Activated naive CD8-positive, alpha-beta T cell treated with anti-CD3 and anti-CD28 coated beads, Interleukin-2, amount 50 U/mL, for 24 hours (primary cell): ENCODE data around the gene CTNNB1.

Experiments used
- ATAC-seq: fragments of 150-1000 bp; cut with Tn5 transposase; one replicate; pipeline ENCODE4 v1.10.0; 2021
- DNase-seq: peaks from one replicate; pipeline ENCODE4 v3.0.0; 2021
- H3K27ac Mint-ChIP-seq: one replicate; pipeline ENCODE4 v1.8.0; 2021; ENCODE audit warnings: mild to moderate bottlenecking, mixed read lengths
- H3K27me3 Mint-ChIP-seq: one replicate; pipeline ENCODE4 v1.8.0; 2021; ENCODE audit warnings: mixed read lengths
- H3K36me3 Mint-ChIP-seq: one replicate; pipeline ENCODE4 v1.8.0; 2021; ENCODE audit warnings: low read depth, mixed read lengths
- H3K4me1 Mint-ChIP-seq: one replicate; pipeline ENCODE4 v1.8.0; 2021; ENCODE audit warnings: mixed read lengths
- H3K4me3 Mint-ChIP-seq: one replicate; pipeline ENCODE4 v1.8.0; 2021; ENCODE audit warnings: mild to moderate bottlenecking, moderate library complexity, mixed read lengths
- H3K9me3 Mint-ChIP-seq: one replicate; pipeline ENCODE4 v1.8.0; 2021; ENCODE audit warnings: mixed read lengths

The CTNNB1 gene

DNA sequence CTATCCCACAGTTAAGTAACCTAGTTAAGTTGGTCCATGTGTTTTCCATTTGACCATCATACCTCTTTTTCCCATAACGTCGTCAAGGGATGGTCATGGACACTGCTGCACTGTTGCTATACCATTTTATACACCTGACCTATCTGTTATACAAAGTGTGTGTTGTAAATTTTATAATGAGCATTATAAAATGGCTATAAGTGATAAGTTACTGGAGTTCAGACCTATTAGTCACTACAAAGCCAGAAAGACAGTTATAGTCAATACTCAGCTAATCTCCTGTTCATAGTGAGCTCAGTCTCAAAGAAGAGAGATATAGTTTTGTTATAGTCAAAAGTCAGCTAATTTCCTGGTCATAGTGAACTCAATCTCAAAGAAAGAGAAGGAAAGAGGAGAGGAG, 18.9 kb upstream of the CTNNB1 start:
- Mint-ChIP-seq H3K27ac (no peak overlapping the region), H3K9me3 (no peaks in the 10 kb centered on the region), H3K4me3 (no peak overlapping the region), H3K36me3 (no peaks in the 10 kb centered on the region), H3K4me1 (no peaks in the 10 kb centered on the region), H3K27me3 (peaks cover 8% of the 10 kb centered on the region)
- ATAC-seq (no peak), DNase-seq (no peak)

DNA sequence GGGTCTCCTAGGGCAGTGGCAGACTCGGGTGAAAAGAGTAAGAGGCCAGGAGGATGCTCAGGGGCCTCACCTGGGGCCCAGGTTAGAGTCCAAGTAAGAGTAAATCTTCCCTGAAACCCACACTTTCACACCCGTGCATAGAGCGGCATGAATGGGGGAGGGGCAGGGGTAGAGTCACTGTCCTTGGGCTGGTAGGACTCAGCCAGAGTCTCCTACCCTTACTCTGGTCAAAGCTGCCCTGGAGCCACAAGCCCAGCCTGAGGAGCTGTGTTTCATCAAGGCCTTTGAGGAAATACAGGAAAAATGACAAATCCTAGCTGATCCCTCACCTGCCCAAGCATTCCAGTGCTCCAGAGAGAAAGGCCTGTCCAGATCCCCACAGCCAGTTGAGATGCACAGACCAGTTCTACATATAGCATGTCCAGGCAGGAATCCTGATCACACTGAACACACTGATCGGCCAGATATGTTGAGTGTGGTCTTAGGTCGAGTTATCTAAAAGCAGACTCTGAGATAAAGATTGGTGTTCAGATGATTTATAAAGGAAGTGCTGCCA, 16.7 kb upstream of the CTNNB1 start:
- no peak for DNase-seq
- Mint-ChIP-seq H3K27me3 (peaks cover 8% of the 10 kb centered on the region), H3K36me3 (no peaks in the 10 kb centered on the region), H3K4me3 (no peak overlapping the region), H3K27ac (no peak overlapping the region), H3K9me3 (no peaks in the 10 kb centered on the region), H3K4me1 (peaks cover 2% of the 10 kb centered on the region)
- ATAC-seq, result no peak

DNA sequence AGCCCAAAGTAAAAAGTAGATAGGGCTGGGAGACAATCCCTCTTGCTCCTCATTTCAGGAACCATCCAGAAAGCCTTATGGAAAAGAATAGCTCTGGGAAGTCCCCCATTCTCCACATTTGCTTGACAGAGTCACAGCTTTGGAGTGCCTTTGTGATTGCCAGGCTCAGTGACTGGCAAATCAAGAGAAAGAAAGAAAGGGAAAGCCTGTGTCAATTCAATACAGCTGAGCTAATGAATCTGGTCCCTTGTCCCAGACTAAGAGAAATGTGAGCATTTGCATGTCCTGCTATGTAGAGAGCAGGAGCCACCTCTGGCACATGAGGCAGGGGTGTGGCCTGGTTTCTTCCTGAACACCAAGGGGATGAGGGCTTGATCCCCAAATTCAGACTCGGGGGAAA, 14.9 kb upstream of the CTNNB1 start:
- no peaks in the 10 kb centered on the region for H3K36me3 Mint-ChIP-seq

DNA sequence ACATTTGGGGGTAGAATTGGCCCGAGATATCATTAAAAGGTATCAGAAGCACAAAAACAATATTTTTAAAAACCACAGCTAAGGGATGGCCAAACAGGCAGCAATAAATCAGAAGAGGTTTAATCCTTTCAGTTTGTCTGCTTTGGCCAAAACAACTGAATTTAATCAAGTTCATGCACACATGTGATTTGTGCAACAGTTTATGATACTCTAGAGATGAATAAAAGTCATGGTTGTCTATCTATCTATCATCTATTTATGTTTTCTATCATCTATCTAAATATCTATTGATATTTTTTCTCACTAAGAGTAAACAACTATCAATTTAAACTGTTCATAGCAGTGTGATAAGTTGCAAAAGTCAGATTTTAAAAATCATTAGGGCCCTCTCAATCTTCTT, 13.0 kb upstream of the CTNNB1 start:
- no peaks in the 10 kb centered on the region for H3K9me3 Mint-ChIP-seq
- H3K4me1 Mint-ChIP-seq, result peaks cover 32% of the 10 kb centered on the region
- H3K36me3 Mint-ChIP-seq, result no peaks in the 10 kb centered on the region
- ATAC-seq (no peak), DNase-seq (no peak)
- no peak overlapping the region for H3K4me3 Mint-ChIP-seq
- H3K27me3 Mint-ChIP-seq, result peaks cover 14% of the 10 kb centered on the region
- no peak overlapping the region for H3K27ac Mint-ChIP-seq

More for the DNA sequence above, 14.9 kb upstream of the CTNNB1 start:
- no peak for DNase-seq
- Mint-ChIP-seq H3K27me3 (peaks cover 9% of the 10 kb centered on the region), H3K4me1 (peaks cover 15% of the 10 kb centered on the region), H3K4me3 (no peak overlapping the region), H3K9me3 (no peaks in the 10 kb centered on the region), H3K27ac (no peak overlapping the region)
- ATAC-seq, result no peak

DNA sequence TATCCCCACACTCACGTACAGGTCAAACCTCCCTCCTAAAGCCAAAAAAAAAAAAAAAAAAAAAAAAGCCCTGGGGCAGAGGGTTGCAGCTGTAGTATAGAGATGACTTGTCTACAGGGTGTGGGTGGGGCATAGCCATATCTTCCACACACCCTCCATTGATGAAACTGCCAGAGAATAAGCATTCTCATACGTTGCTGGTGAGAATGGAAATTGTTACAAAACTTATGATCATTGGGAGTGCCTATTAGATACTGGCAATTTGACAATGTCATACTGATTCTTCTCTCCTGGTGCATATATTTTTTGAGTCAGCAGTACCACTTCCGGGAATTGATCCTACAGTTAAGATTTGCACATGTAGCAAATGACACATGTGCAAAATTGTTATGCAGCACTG, 11.0 kb upstream of the CTNNB1 start:
- Mint-ChIP-seq H3K27ac (peak overlapping the region; percentile 74), H3K4me1 (peaks cover 32% of the 10 kb centered on the region), H3K9me3 (no peaks in the 10 kb centered on the region), H3K36me3 (no peaks in the 10 kb centered on the region), H3K4me3 (peak overlapping the region; percentile 12), H3K27me3 (peaks cover 9% of the 10 kb centered on the region)
- ATAC-seq, result peak; percentile 99
- peak; percentile 18 for DNase-seq

- Mint-ChIP-seq H3K27me3 (peaks cover 10% of the 10 kb centered on the region), H3K27ac (no peak overlapping the region), H3K4me1 (peaks cover 32% of the 10 kb centered on the region), H3K4me3 (no peak overlapping the region), H3K36me3 (no peaks in the 10 kb centered on the region), H3K9me3 (no peaks in the 10 kb centered on the region)
- DNase-seq (no peak), ATAC-seq (peak; percentile 22)
Measured at GRCh38 chr3:41190509-41191284, 8.6 kb upstream of the CTNNB1 start.

GRCh38 chr3:41192885-41193284, 6.4 kb upstream of the CTNNB1 start:
- H3K27ac Mint-ChIP-seq, result no peak overlapping the region
- no peak overlapping the region for H3K4me3 Mint-ChIP-seq
- H3K36me3 Mint-ChIP-seq, result no peaks in the 10 kb centered on the region
- peaks cover 28% of the 10 kb centered on the region for H3K27me3 Mint-ChIP-seq
- DNase-seq (no peak), ATAC-seq (no peak)
- no peaks in the 10 kb centered on the region for H3K9me3 Mint-ChIP-seq
- H3K4me1 Mint-ChIP-seq, result peaks cover 26% of the 10 kb centered on the region

DNA sequence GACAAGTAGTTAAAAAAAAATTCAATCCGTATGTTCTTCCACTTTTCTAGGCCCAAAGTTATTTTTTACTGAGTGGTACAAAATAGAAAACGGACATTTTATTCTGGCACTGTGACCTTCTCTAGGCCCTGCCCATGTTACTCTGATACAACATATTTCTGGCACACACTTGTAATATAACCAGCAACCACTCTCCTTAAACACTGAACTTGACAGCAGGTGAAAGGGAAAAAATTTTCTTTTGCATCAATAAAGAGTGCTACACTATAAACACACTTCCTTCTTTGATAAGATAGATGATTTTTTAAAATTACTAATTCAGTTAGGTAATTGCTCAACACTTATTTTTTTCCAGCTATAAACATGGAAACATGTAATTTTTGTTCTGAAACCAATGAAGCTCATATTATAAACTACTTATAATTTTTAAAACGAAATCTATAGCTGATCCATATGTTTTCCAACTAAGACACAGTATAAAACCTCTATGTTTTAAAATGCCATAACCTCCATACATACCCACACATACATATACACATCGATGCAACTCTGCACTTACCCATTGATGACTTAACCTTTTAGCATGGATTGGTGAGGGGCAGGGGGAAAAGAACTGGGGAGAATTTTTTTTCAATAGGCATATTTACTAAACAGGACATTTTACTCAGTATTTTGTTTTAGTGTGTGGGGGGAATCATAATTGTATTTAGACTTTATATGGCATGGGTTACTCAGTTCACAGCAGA, 5.3 kb upstream of the CTNNB1 start:
- DNase-seq (no peak), ATAC-seq (no peak)
- H3K4me1 Mint-ChIP-seq, result peaks cover 23% of the 10 kb centered on the region
- no peak overlapping the region for H3K27ac Mint-ChIP-seq
- no peaks in the 10 kb centered on the region for H3K36me3 Mint-ChIP-seq
- no peak overlapping the region for H3K4me3 Mint-ChIP-seq
- H3K9me3 Mint-ChIP-seq, result no peaks in the 10 kb centered on the region
- peaks cover 28% of the 10 kb centered on the region for H3K27me3 Mint-ChIP-seq

- Mint-ChIP-seq H3K36me3 (no peaks in the 10 kb centered on the region), H3K27ac (no peak overlapping the region), H3K9me3 (no peaks in the 10 kb centered on the region), H3K27me3 (peaks cover 24% of the 10 kb centered on the region), H3K4me1 (peaks cover 19% of the 10 kb centered on the region), H3K4me3 (no peak overlapping the region)
- no peak for ATAC-seq
- no peak for DNase-seq
Measured at GRCh38 chr3:41194701-41195100, 4.6 kb upstream of the CTNNB1 start.

DNA sequence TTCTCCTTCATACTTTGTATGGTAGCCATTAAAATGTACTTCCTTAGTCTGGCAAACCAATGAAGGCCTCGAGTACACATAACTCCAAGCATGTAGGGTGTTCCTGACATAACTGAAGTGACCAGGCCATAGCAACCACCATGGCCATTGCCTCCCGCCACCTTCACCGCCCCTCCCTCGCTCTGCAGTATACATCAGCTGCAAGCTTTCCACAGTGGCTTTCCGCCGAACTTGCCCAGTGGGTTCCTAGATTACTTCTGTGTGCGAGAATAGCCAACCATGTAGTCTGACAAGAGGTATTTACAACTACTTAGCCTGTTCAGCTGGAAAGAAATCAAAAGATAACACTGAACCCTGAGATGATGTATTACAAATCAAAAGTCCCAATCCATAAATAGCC, 3.4 kb upstream of the CTNNB1 start:
- peaks cover 22% of the 10 kb centered on the region for H3K27me3 Mint-ChIP-seq
- peaks cover 10% of the 10 kb centered on the region for H3K4me1 Mint-ChIP-seq
- no peaks in the 10 kb centered on the region for H3K9me3 Mint-ChIP-seq
- H3K36me3 Mint-ChIP-seq, result peaks cover 4% of the 10 kb centered on the region
- no peak for DNase-seq
- no peak overlapping the region for H3K27ac Mint-ChIP-seq
- H3K4me3 Mint-ChIP-seq, result no peak overlapping the region
- ATAC-seq, result no peak

DNA sequence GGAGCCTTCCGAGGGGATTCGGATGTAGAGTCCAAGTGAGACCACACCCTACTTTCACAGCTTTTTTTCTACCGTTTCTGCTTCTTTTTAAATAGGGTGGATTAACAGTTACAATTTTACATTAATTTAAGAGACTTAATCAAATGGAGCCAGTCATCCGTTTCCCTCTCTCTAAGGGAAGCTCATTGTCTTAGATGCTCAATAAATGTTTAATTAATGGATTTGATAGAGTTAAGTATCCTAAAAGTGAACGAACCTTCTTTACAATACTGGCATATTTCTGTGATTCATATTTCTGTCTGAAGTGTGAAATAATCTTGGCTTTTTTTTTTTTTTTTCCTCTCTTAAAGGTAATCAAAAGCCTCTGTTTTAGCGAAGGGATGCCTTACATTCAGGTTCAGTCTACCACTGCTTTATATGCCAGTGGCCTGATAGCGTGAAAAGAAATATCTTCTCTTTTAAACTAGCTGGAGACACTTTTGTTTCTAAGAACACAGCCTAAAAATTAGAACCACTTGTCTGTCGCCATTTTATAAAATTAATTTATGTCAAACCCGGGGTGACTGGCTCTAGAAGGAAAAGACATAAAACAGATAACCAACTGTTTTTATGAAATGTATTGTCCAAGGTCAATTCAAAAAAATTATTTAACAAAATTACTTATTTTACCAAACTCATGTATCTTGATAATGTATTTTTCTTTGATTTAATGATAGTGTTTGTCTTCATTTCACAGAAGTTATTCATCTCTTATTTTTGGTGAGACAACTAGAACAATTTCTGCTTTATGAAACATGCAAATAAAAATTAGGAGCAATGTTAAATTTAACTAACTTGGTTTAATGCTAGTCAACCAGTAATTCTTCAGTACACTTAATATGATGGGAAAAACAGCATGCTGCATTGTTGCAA, 2.5 kb upstream of the CTNNB1 start:
- Mint-ChIP-seq H3K27me3 (peaks cover 22% of the 10 kb centered on the region), H3K4me1 (peaks cover 16% of the 10 kb centered on the region), H3K4me3 (no peak overlapping the region), H3K9me3 (no peaks in the 10 kb centered on the region), H3K27ac (no peak overlapping the region), H3K36me3 (peaks cover 6% of the 10 kb centered on the region)
- no peak for ATAC-seq
- DNase-seq, result no peak

DNA sequence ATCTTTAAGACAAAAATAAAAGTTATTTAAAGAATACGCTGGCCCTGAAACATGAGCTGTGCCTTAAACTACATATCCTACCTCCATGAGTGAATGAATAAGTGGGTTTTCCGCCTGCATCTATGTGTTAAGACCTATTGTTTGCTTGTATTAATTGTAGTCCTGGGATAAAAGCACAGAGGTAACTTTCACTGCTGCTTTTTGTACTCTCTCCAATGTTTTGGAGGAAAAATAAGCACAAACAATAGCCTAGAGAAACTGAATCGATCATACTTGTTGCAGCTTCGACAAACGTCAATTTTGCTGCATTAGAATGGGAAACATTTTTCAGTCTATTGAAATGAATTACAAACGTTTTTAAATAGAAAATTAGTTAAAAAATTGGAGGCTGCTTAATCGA, 1.3 kb upstream of the CTNNB1 start:
- Mint-ChIP-seq H3K4me3 (peak overlapping the region; percentile 87), H3K27me3 (peaks cover 22% of the 10 kb centered on the region), H3K36me3 (peaks cover 8% of the 10 kb centered on the region), H3K9me3 (no peaks in the 10 kb centered on the region), H3K27ac (no peak overlapping the region), H3K4me1 (peaks cover 29% of the 10 kb centered on the region)
- DNase-seq (no peak), ATAC-seq (no peak)

DNA sequence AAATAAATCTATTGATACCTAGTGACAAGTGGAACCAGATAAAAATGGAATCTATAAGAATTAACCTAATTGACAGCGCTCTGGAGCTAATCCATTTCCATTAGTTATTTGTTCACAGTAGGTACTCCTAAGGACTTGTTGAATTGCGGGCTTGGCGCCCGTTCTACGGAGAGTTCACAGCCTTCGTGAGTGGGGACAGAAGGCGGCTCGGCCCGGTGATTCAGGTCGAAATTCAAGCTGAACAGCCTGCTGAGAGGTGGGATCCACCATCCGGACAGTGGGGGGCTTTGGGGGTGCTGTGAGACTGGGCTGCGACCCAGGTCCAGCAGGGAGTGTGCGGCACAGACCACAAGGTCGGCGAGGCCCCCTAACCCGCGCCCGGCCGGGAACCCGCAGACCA, 779 bp upstream of the CTNNB1 start:
- peak; percentile 29 for DNase-seq
- peak overlapping the region; percentile 78 for H3K27ac Mint-ChIP-seq
- ATAC-seq, result peak; percentile 1
- H3K9me3 Mint-ChIP-seq, result no peaks in the 10 kb centered on the region
- H3K27me3 Mint-ChIP-seq, result peaks cover 22% of the 10 kb centered on the region
- peaks cover 33% of the 10 kb centered on the region for H3K4me1 Mint-ChIP-seq
- H3K4me3 Mint-ChIP-seq, result peak overlapping the region; percentile 87
- H3K36me3 Mint-ChIP-seq, result peaks cover 9% of the 10 kb centered on the region
